HepG2 (cell line): Measurements from ENCODE around the gene VIM. TPM values are rescaled to one million over a fixed set of nuclear protein-coding genes. Genes with fewer than 3 reads are reported as not detected.

Experiments
- AKAP8 ChIP-seq: sonication (generic); formaldehyde crosslinking; IDR thresholded peaks from 2 replicates; pipeline ENCODE4 v1.5.1; 2020; ENCODE audit warnings: mild to moderate bottlenecking, missing genetic modification reagents
- ARID5B ChIP-seq: IDR thresholded peaks from 2 replicates; pipeline ENCODE4 v1.4.0; 2020; ENCODE audit warnings: mild to moderate bottlenecking, missing genetic modification reagents
- KDM3A ChIP-seq: IDR thresholded peaks from 2 replicates; pipeline ENCODE4 v1.6.1; 2018; ENCODE audit warnings: low read depth, missing compliant biosample characterization
- KLF12 ChIP-seq: sonication (generic); formaldehyde crosslinking; IDR thresholded peaks from 2 replicates; pipeline ENCODE4 v1.4.0; 2020; ENCODE audit warnings: missing genetic modification reagents, borderline replicate concordance
- KMT2A ChIP-seq: sonication (generic); formaldehyde crosslinking; IDR thresholded peaks from 2 replicates; pipeline ENCODE4 v1.4.0; 2020; ENCODE audit warnings: missing genetic modification reagents
- PAX8 ChIP-seq: sonication (generic); formaldehyde crosslinking; IDR thresholded peaks from 2 replicates; pipeline ENCODE4 v1.8.0; 2022; ENCODE audit warnings: mild to moderate bottlenecking, missing genetic modification reagents, borderline replicate concordance
- SAFB2 ChIP-seq: sonication (generic); formaldehyde crosslinking; IDR thresholded peaks from 2 replicates; pipeline ENCODE4 v1.5.1; 2020; ENCODE audit warnings: missing genetic modification reagents, low read depth, mild to moderate bottlenecking, borderline replicate concordance
- ZFP36 ChIP-seq: fragments of 150-350 bp; IDR thresholded peaks from 2 replicates; pipeline ENCODE4 v1.6.1; 2018; ENCODE audit warnings: borderline replicate concordance, low read length, low read depth; ENCODE audit not compliant: partially characterized antibody
- ZFP37 ChIP-seq: sonication (generic); formaldehyde crosslinking; IDR thresholded peaks from 2 replicates; pipeline ENCODE4 v1.4.0; 2020; ENCODE audit warnings: missing genetic modification reagents, borderline replicate concordance
- ZNF143 ChIP-seq: sonication (generic); formaldehyde crosslinking; IDR thresholded peaks from 2 replicates; pipeline ENCODE4 v1.4.0; 2020; ENCODE audit warnings: missing genetic modification reagents
- ZNF550 ChIP-seq: sonication (generic); formaldehyde crosslinking; IDR thresholded peaks from 2 replicates; pipeline ENCODE4 v1.4.0; 2020; ENCODE audit warnings: mild to moderate bottlenecking, missing genetic modification reagents, borderline replicate concordance
- ZNF687 ChIP-seq: sonication (generic); formaldehyde crosslinking; IDR thresholded peaks from 2 replicates; pipeline ENCODE4 v1.5.1; 2020; ENCODE audit warnings: mild to moderate bottlenecking, missing genetic modification reagents, moderate library complexity
- ZNF775 ChIP-seq: sonication (generic); formaldehyde crosslinking; IDR thresholded peaks from 2 replicates; pipeline ENCODE4 v1.4.0; 2020; ENCODE audit warnings: missing genetic modification reagents, mild to moderate bottlenecking, moderate library complexity, borderline replicate concordance
- ZNF83 ChIP-seq: sonication (generic); formaldehyde crosslinking; IDR thresholded peaks from 2 replicates; pipeline ENCODE4 v1.4.0; 2020; ENCODE audit warnings: missing genetic modification reagents, mild to moderate bottlenecking, borderline replicate concordance
- polyA plus RNA-seq, 8 experiments: library from polyadenylated mRNA; depleted of rRNA in 3 of 8; stranded (reverse) in 7 of 8; unstranded in 1 of 8; fragments of >200 nt; fragmentation: Illumina TruSeq in 4 of 8; extraction: Trizol in 4 of 8; gene quantifications; 2 replicates each; pipeline versions ENCODE4 v1.2.1 to v1.2.3, GENCODE V29; 2011 to 2016; ENCODE audit warnings: low read depth in 4 of 8, missing spikeins in 1 of 8, mixed read lengths in 1 of 8; ENCODE audit not compliant: insufficient read depth in 1 of 8
- total RNA-seq, 5 experiments: library from RNA; depleted of rRNA; stranded (reverse); fragments of >200 nt; fragmentation: Illumina TruSeq; extraction: Trizol; gene quantifications; 2 replicates each; pipeline ENCODE4 v1.2.3, GENCODE V29; 2016; ENCODE audit warnings: low read depth in 1 of 5
- TF ChIP-seq, protein P1 (sequence below): sonication (generic); formaldehyde crosslinking; IDR thresholded peaks from 2 replicates; pipeline ENCODE4 v1.4.0; 2020; ENCODE audit warnings: missing genetic modification reagents, borderline replicate concordance

Gene VIM
- total and polyA plus RNA-seq, 2 of the 13 experiments (the other 11 are each of a cell fraction or from before 2014, with no cell fraction given) = not detected

- peak; percentile 92 for TF ChIP-seq ZNF687 (CRISPR knock-in tag)
- TF ChIP-seq SAFB2 (CRISPR knock-in tag) = peak; percentile 69; the same call in 1 of the 2 replicates
- 0 out of 2 replicates have a peak, but pooled peaks have one; percentile 24 for TF ChIP-seq AKAP8 (CRISPR knock-in tag)
- TF ChIP-seq ZFP36 = no peak
- TF ChIP-seq, protein P1, sequence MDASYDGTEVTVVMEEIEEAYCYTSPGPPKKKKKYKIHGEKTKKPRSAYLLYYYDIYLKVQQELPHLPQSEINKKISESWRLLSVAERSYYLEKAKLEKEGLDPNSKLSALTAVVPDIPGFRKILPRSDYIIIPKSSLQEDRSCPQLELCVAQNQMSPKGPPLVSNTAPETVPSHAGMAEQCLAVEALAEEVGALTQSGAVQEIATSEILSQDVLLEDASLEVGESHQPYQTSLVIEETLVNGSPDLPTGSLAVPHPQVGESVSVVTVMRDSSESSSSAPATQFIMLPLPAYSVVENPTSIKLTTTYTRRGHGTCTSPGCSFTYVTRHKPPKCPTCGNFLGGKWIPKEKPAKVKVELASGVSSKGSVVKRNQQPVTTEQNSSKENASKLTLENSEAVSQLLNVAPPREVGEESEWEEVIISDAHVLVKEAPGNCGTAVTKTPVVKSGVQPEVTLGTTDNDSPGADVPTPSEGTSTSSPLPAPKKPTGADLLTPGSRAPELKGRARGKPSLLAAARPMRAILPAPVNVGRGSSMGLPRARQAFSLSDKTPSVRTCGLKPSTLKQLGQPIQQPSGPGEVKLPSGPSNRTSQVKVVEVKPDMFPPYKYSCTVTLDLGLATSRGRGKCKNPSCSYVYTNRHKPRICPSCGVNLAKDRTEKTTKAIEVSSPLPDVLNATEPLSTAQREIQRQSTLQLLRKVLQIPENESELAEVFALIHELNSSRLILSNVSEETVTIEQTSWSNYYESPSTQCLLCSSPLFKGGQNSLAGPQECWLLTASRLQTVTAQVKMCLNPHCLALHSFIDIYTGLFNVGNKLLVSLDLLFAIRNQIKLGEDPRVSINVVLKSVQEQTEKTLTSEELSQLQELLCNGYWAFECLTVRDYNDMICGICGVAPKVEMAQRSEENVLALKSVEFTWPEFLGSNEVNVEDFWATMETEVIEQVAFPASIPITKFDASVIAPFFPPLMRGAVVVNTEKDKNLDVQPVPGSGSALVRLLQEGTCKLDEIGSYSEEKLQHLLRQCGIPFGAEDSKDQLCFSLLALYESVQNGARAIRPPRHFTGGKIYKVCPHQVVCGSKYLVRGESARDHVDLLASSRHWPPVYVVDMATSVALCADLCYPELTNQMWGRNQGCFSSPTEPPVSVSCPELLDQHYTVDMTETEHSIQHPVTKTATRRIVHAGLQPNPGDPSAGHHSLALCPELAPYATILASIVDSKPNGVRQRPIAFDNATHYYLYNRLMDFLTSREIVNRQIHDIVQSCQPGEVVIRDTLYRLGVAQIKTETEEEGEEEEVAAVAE (CRISPR knock-in tag) = peak; percentile 84; the same call in 1 of the 2 replicates
- 0 out of 2 replicates have a peak, but pooled peaks have one; percentile 64 for TF ChIP-seq ZFP37 (CRISPR knock-in tag)
- peak; percentile 76 for TF ChIP-seq KMT2A
- no peak for TF ChIP-seq ZNF775
- TF ChIP-seq KDM3A (CRISPR knock-in tag) = peak; percentile 97
- no peak for TF ChIP-seq ZNF83
- TF ChIP-seq PAX8 (CRISPR knock-in tag) = peak; percentile 27; the same call in 1 of the 2 replicates
- 0 out of 2 replicates have a peak, but pooled peaks have one; percentile 27 for TF ChIP-seq ZNF143 (CRISPR knock-in tag)
- TF ChIP-seq KLF12 = peak; percentile 81; the same call in 1 of the 2 replicates
- peak; percentile 84; the same call in 1 of the 2 replicates for TF ChIP-seq ZNF550 (CRISPR knock-in tag)
- peak; percentile 82 for TF ChIP-seq ARID5B (CRISPR knock-in tag)
Measured at GRCh38 chr10:17200912-17201793, 26.9 kb upstream of the VIM start, which contains the start of gene TRDMT1 (continued).
